Stimulated activated CD4-positive, alpha-beta T cell treated with anti-CD3 and anti-CD28 coated beads, Interleukin-1b, Interleukin-23, amount 100 ng/mL, for 48 hours (primary cell): ENCODE measurements around the gene TTLL13.
"Not testable (repeated sequence)": the region's sequence is repeated elsewhere in the genome, so short reads cannot be mapped to it uniquely, and the experiment has no call there.

Experiments used
- DNase-seq: peaks from one replicate; pipeline ENCODE4 v3.0.0-alpha.2; 2020

Gene TTLL13

GRCh38 chr15:90291679-90292356 lies 42.5 kb downstream of the TTLL13 start:
- peak; percentile 29 for DNase-seq

- DNase-seq = peak; percentile 74
Measured at GRCh38 chr15:90293040-90293810, 43.9 kb downstream of the TTLL13 start.

GRCh38 chr15:90294159-90294558 lies 44.8 kb downstream of the TTLL13 start:
- no peak for DNase-seq

GRCh38 chr15:90294601-90295269 lies 45.4 kb downstream of the TTLL13 start:
- no peak for DNase-seq

- no peak for DNase-seq
Measured at GRCh38 chr15:90295270-90295648, 45.9 kb downstream of the TTLL13 start.

- DNase-seq = not testable (repeated sequence)
Measured at GRCh38 chr15:90296316-90296884, 47.0 kb downstream of the TTLL13 start.

- no peak for DNase-seq
Measured at GRCh38 chr15:90297021-90297420, 47.7 kb downstream of the TTLL13 start.

- no peak for DNase-seq
Measured at GRCh38 chr15:90300541-90300940, 51.2 kb downstream of the TTLL13 start.

GRCh38 chr15:90300988-90301706 lies 51.8 kb downstream of the TTLL13 start:
- peak; percentile 68 for DNase-seq

- no peak for DNase-seq
Measured at GRCh38 chr15:90301707-90302300, 52.4 kb downstream of the TTLL13 start.

- not testable (repeated sequence) for DNase-seq
Measured at GRCh38 chr15:90305355-90305754, 56.0 kb downstream of the TTLL13 start.

GRCh38 chr15:90305932-90306331 lies 56.6 kb downstream of the TTLL13 start:
- no peak for DNase-seq

- peak; percentile 46 for DNase-seq
Measured at GRCh38 chr15:90306560-90306959, 57.2 kb downstream of the TTLL13 start.

- DNase-seq = no peak
Measured at GRCh38 chr15:90307661-90308060, 58.3 kb downstream of the TTLL13 start.

- no peak for DNase-seq
Measured at GRCh38 chr15:90309020-90309419, 59.7 kb downstream of the TTLL13 start.
